Chondrocyte (in vitro differentiated cells): ENCODE results near the gene HNRNPM. TPM values are rescaled to one million over a fixed set of nuclear protein-coding genes. Genes with fewer than 3 reads are reported as not detected.

Experiments used
- DNase-seq: peaks from one replicate; pipeline ENCODE4 v3.0.0; 2021; ENCODE audit warnings: mixed read lengths, low spot score
- H3K27ac Mint-ChIP-seq: one replicate; pipeline ENCODE4 v1.8.0; 2021; ENCODE audit warnings: mild to moderate bottlenecking, moderate library complexity, mixed read lengths; ENCODE audit not compliant: unreplicated experiment
- H3K27me3 Mint-ChIP-seq: 2 replicates; pipeline ENCODE4 v1.8.0; 2021; ENCODE audit warnings: low read depth, mixed read lengths
- H3K36me3 Mint-ChIP-seq: 2 replicates; pipeline ENCODE4 v1.8.0; 2021; ENCODE audit warnings: low read depth, mixed read lengths
- H3K4me1 Mint-ChIP-seq: 2 replicates; pipeline ENCODE4 v1.8.0; 2021; ENCODE audit warnings: low read depth, mild to moderate bottlenecking, mixed read lengths
- H3K4me3 Mint-ChIP-seq: one replicate; pipeline ENCODE4 v1.8.0; 2021; ENCODE audit warnings: mild to moderate bottlenecking, moderate library complexity, mixed read lengths; ENCODE audit not compliant: unreplicated experiment
- H3K9me3 Mint-ChIP-seq: 2 replicates; pipeline ENCODE4 v1.8.0; 2021; ENCODE audit warnings: low read depth, mixed read lengths
- total RNA-seq: library from RNA; stranded (reverse); gene quantifications from 3 replicates; pipeline ENCODE4 v1.2.1, GENCODE V29; 2021
- TF ChIP-seq, protein P1 (sequence below): fragments of 200-600 bp; sonication (generic); IDR thresholded peaks from 2 replicates; pipeline ENCODE4 v1.5.0; 2021; ENCODE audit warnings: antibody characterized with exemption, mild to moderate bottlenecking, moderate library complexity

Gene HNRNPM
- total RNA-seq, 1 donor from 2014 or later: 116 TPM

DNA sequence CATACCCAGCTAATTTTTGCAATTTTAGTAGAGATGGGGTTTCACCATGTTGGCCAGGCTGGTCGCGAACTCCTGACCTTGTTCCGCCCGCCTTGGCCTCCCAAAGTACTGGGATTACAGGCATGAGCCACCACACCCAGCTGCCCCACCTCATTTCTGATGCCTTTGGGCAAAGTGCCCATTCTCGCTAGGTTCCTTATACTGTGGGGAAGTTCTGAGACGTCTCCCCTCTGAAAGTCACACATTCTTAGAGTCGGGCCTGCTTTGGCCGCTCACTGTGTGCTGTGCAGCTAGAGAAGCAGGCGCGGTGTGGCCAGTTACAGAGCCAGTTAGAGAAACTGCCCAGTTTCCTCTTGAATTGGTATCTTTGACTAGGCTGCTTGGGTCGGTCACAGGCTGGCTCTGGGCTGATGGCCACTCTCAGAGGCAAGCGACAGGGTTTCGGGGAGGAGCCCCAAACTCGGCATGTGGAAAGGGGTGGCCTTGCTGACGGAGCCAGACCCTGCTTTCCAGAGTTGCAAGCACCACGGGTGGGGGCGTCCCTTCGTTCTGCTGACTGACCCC, 39.6 kb downstream of the HNRNPM start:
- Mint-ChIP-seq H3K27ac (no peak overlapping the region), H3K9me3 (no peaks in the 10 kb centered on the region), H3K4me3 (no peak overlapping the region), H3K27me3 (no peaks in the 10 kb centered on the region), H3K36me3 (peaks cover 34% of the 10 kb centered on the region), H3K4me1 (peaks cover 8% of the 10 kb centered on the region)
- TF ChIP-seq, protein P1, sequence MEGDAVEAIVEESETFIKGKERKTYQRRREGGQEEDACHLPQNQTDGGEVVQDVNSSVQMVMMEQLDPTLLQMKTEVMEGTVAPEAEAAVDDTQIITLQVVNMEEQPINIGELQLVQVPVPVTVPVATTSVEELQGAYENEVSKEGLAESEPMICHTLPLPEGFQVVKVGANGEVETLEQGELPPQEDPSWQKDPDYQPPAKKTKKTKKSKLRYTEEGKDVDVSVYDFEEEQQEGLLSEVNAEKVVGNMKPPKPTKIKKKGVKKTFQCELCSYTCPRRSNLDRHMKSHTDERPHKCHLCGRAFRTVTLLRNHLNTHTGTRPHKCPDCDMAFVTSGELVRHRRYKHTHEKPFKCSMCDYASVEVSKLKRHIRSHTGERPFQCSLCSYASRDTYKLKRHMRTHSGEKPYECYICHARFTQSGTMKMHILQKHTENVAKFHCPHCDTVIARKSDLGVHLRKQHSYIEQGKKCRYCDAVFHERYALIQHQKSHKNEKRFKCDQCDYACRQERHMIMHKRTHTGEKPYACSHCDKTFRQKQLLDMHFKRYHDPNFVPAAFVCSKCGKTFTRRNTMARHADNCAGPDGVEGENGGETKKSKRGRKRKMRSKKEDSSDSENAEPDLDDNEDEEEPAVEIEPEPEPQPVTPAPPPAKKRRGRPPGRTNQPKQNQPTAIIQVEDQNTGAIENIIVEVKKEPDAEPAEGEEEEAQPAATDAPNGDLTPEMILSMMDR: no peak
- DNase-seq: peak; percentile 67

DNA sequence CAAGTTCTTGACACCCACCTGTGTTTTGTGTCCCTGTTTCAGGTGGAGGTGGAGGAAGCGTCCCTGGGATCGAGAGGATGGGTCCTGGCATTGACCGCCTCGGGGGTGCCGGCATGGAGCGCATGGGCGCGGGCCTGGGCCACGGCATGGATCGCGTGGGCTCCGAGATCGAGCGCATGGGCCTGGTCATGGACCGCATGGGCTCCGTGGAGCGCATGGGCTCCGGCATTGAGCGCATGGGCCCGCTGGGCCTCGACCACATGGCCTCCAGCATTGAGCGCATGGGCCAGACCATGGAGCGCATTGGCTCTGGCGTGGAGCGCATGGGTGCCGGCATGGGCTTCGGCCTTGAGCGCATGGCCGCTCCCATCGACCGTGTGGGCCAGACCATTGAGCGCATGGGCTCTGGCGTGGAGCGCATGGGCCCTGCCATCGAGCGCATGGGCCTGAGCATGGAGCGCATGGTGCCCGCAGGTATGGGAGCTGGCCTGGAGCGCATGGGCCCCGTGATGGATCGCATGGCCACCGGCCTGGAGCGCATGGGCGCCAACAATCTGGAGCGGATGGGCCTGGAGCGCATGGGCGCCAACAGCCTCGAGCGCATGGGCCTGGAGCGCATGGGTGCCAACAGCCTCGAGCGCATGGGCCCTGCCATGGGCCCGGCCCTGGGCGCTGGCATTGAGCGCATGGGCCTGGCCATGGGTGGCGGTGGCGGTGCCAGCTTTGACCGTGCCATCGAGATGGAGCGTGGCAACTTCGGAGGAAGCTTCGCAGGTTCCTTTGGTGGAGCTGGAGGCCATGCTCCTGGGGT, 41.0 kb downstream of the HNRNPM start:
- Mint-ChIP-seq H3K27me3 (no peaks in the 10 kb centered on the region), H3K27ac (no peak overlapping the region), H3K9me3 (no peaks in the 10 kb centered on the region), H3K4me1 (peaks cover 8% of the 10 kb centered on the region), H3K36me3 (peaks cover 35% of the 10 kb centered on the region), H3K4me3 (no peak overlapping the region)
- DNase-seq: peak; percentile 83
- TF ChIP-seq, protein P1: no peak

DNA sequence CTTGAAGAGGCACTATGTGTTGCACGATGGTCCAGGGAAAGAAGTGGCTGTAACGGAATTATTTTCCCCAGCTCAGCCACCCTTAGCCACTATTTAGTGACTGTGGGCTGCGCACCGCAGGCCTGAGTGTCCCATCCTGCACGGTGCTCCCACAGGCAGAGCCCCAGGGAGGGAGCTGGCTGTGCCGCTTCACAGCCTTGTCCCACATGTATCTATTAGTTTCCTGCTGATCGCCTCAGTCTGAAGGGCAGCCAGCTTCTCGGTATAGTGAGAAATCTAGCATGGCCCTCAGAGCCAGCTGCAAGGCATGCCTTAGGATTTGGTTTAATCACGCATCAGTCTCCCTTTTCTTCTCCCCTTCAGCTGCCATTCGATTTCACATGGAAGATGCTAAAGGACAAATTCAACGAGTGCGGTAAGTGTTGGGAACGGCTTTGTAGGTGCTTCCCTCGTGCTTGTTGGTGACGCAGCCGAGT, 41.9 kb downstream of the HNRNPM start:
- Mint-ChIP-seq H3K4me3 (no peak overlapping the region), H3K4me1 (peaks cover 3% of the 10 kb centered on the region), H3K27ac (no peak overlapping the region), H3K36me3 (peaks cover 35% of the 10 kb centered on the region), H3K27me3 (no peaks in the 10 kb centered on the region), H3K9me3 (no peaks in the 10 kb centered on the region)
- peak; percentile 44 for DNase-seq
- TF ChIP-seq, protein P1: no peak

DNA sequence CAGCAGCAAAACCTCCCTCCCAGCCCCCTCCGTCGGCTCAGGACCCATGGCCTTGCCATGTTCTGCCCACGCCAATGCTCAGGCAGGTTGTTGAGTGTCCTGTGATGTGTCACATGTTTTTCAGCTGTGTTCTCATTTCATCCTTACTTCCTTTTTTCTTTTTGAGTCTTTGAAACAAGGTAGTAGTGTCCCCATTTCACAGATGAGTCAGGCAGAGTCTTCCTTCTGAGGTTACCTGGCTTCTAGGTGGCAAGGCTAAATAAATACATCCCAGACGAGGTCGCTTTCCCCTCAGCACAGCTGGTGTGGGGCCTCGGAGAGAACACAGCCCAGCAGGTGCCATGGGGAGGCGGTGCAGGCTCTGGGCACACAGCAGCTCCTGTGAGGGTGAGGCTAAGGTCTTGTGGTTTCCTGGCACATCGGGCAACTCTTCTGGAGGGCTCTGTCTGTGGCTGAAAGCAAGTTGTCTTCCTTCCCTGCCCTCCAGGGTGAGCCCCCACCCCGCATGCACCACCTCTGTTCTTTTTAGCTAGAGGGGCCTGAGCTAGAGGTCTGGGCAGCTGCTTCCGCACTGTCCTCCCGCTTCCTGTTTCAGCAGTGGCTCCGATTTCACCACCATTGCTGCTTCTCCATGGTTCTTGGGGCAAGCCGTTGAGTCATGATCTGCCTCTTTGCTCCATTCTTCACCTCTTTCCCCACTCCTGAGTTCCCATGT, 42.5 kb downstream of the HNRNPM start:
- TF ChIP-seq, protein P1: no peak
- Mint-ChIP-seq H3K4me1 (peaks cover 3% of the 10 kb centered on the region), H3K27ac (no peak overlapping the region)

DNA sequence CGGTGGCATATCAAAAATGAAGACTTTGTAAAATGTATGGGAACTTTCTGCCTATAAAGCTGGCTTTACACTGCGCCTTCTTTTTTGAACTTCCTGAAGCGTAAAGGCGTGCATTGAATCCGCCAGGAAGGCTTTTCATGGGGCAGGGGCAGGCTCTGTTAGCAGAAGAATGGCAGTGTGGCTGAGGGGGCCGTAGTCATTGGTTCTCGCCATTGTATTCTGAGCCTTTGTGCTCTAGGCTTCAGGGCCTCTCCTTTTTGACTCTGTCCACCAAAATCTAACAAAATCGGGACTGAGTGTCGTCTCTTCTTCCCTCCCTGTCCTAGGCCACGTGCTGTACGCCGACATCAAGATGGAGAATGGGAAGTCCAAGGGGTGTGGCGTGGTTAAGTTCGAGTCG, 43.6 kb downstream of the HNRNPM start:
- Mint-ChIP-seq H3K27me3 (no peaks in the 10 kb centered on the region), H3K4me3 (no peak overlapping the region)

More for the DNA sequence above, 42.5 kb downstream of the HNRNPM start:
- Mint-ChIP-seq H3K36me3 (peaks cover 35% of the 10 kb centered on the region), H3K4me3 (no peak overlapping the region), H3K9me3 (no peaks in the 10 kb centered on the region), H3K27me3 (no peaks in the 10 kb centered on the region)
- peak; percentile 67 for DNase-seq

More for the DNA sequence above, 43.6 kb downstream of the HNRNPM start:
- TF ChIP-seq, protein P1: no peak
- H3K9me3 Mint-ChIP-seq: no peaks in the 10 kb centered on the region
- no peaks in the 10 kb centered on the region for H3K4me1 Mint-ChIP-seq
- H3K36me3 Mint-ChIP-seq: peaks cover 30% of the 10 kb centered on the region
- H3K27ac Mint-ChIP-seq: peak overlapping the region; percentile 27
- DNase-seq: no peak
